GM21423 (cell line): ENCODE results near the gene STXBP2.

Experiments
- ATAC-seq: cut with Tn5 transposase; IDR thresholded peaks from one replicate; pipeline ENCODE4 v1.9.1; 2021; ENCODE audit warnings: mild to moderate bottlenecking, moderate library complexity; ENCODE audit not compliant: unreplicated experiment

Gene STXBP2

GRCh38 chr19:7612282-7613274 lies 24.3 kb upstream of the STXBP2 start:
- ATAC-seq: no peak

- no peak for ATAC-seq
These were observed 21.8 kb upstream of the STXBP2 start for GRCh38 chr19:7614859-7615741.

- no peak for ATAC-seq
These were observed 19.7 kb upstream of the STXBP2 start for GRCh38 chr19:7617172-7617571.

- no peak for ATAC-seq
These were observed 19.2 kb upstream of the STXBP2 start for GRCh38 chr19:7617735-7618134.

- no peak for ATAC-seq
These were observed 18.6 kb upstream of the STXBP2 start for GRCh38 chr19:7618348-7618747.

GRCh38 chr19:7618771-7619510 lies 18.0 kb upstream of the STXBP2 start:
- no peak for ATAC-seq

GRCh38 chr19:7619671-7620441 lies 17.1 kb upstream of the STXBP2 start:
- no peak for ATAC-seq

GRCh38 chr19:7620442-7621412 lies 16.2 kb upstream of the STXBP2 start:
- ATAC-seq: no peak

- no peak for ATAC-seq
These were observed 13.8 kb upstream of the STXBP2 start for GRCh38 chr19:7622933-7623685.

- no peak for ATAC-seq
These were observed 12.9 kb upstream of the STXBP2 start for GRCh38 chr19:7623725-7624603.

- no peak for ATAC-seq
These were observed 12.1 kb upstream of the STXBP2 start for GRCh38 chr19:7624810-7625209.

GRCh38 chr19:7625763-7626372 lies 11.0 kb upstream of the STXBP2 start:
- no peak for ATAC-seq

- ATAC-seq: no peak
These were observed 9.7 kb upstream of the STXBP2 start for GRCh38 chr19:7627166-7627565.

GRCh38 chr19:7628589-7629311 lies 8.2 kb upstream of the STXBP2 start:
- ATAC-seq: no peak

- peak; percentile 93 for ATAC-seq
These were observed 7.4 kb upstream of the STXBP2 start, which contains the start of the genes PET100 and XAB2 for GRCh38 chr19:7629347-7630054. Gene PET100 (plus strand): TSS chr19:7629793. CDS start chr19:7629834, 41 bp downstream. Gene XAB2 (minus strand): TSS chr19:7629545. CDS start chr19:7629527, 18 bp downstream.
